GM18517 (cell line): ENCODE data around the gene PLIN3.
A peak's percentile ranks its signal among the peaks of the same experiment; 100 is the strongest.
"Not testable (repeated sequence)": the region's sequence is repeated elsewhere in the genome, so short reads cannot be mapped to it uniquely, and the experiment has no call there.

Source experiments
- ATAC-seq: cut with Tn5 transposase; IDR thresholded peaks from one replicate; pipeline ENCODE4 v1.9.1; 2021; ENCODE audit warnings: mild to moderate bottlenecking, moderate library complexity; ENCODE audit not compliant: unreplicated experiment

The PLIN3 gene

GRCh38 chr19:4849019-4849418 is 18.4 kb downstream of the PLIN3 start:
- no peak for ATAC-seq

GRCh38 chr19:4847190-4847973 is 20.1 kb downstream of the PLIN3 start:
- ATAC-seq: no peak

GRCh38 chr19:4845975-4846374 is 21.5 kb downstream of the PLIN3 start:
- not testable (repeated sequence) for ATAC-seq

- ATAC-seq: no peak
Observed at GRCh38 chr19:4844348-4845179, 22.9 kb downstream of the PLIN3 start.

GRCh38 chr19:4843647-4843965 is 23.9 kb downstream of the PLIN3 start:
- no peak for ATAC-seq

GRCh38 chr19:4839192-4839591 is 28.3 kb downstream of the PLIN3 start:
- no peak for ATAC-seq

- ATAC-seq: no peak
Observed at GRCh38 chr19:4832776-4833175, 34.7 kb downstream of the PLIN3 start.

GRCh38 chr19:4831979-4832340 is 35.5 kb downstream of the PLIN3 start:
- ATAC-seq: not testable (repeated sequence)

GRCh38 chr19:4831304-4831978 is 36.0 kb downstream of the PLIN3 start, which contains the start of gene TICAM1:
TICAM1 (minus strand) TSS chr19:4831712; CDS start chr19:4818377, 13,335 bp downstream.
- ATAC-seq: peak; percentile 57

GRCh38 chr19:4830768-4831265 is 36.6 kb downstream of the PLIN3 start:
- no peak for ATAC-seq

- ATAC-seq: no peak
Observed at GRCh38 chr19:4830332-4830731, 37.1 kb downstream of the PLIN3 start.

GRCh38 chr19:4829001-4829712 is 38.3 kb downstream of the PLIN3 start:
- ATAC-seq: no peak

- no peak for ATAC-seq
Observed at GRCh38 chr19:4823577-4823976, 43.9 kb downstream of the PLIN3 start.

- ATAC-seq: not testable (repeated sequence)
Observed at GRCh38 chr19:4822354-4822753, 45.1 kb downstream of the PLIN3 start.

- no peak for ATAC-seq
Observed at GRCh38 chr19:4821265-4821664, 46.2 kb downstream of the PLIN3 start.

GRCh38 chr19:4817467-4818277 is 49.8 kb downstream of the PLIN3 start:
- no peak for ATAC-seq

GRCh38 chr19:4816950-4817278 is 50.6 kb downstream of the PLIN3 start:
- ATAC-seq: no peak

GRCh38 chr19:4816202-4816949 is 51.1 kb downstream of the PLIN3 start:
- no peak for ATAC-seq

GRCh38 chr19:4815426-4816201 is 51.9 kb downstream of the PLIN3 start:
- ATAC-seq: peak; percentile 46
